Bronchial epithelial cell (primary cell): ENCODE data around the gene YIPF1. TPM values are rescaled to one million over a fixed set of nuclear protein-coding genes. Genes with fewer than 3 reads are reported as not detected.

ENCODE experiments used
- total RNA-seq: library from RNA; depleted of rRNA; stranded (reverse); fragments of >200 nt; gene quantifications from 2 replicates; pipeline ENCODE4 v1.2.1, GENCODE V29; 2014

Gene YIPF1
- total RNA-seq, 1 donor from 2014 or later = 18.7 TPM

Other genes with a start within 250 kb of the YIPF1 start
- under 0.01 TPM in 1 of 2 replicates, not detected in the other for gene GLIS1, start 150.6 kb downstream of the YIPF1 start, total RNA-seq
- 8.3 and 16.1 TPM in 2 replicates for gene NDC1, start 51.5 kb downstream of the YIPF1 start, total RNA-seq
- not detected in 2 replicates for gene DIO1, start 4.4 kb upstream of the YIPF1 start, total RNA-seq
- gene IFT25, start 55.9 kb upstream of the YIPF1 start, total RNA-seq = 9.7 and 12.9 TPM in 2 replicates
- 44.9 and 51.1 TPM in 2 replicates for gene LRRC42, start 56.6 kb upstream of the YIPF1 start, total RNA-seq
- 0.26 and 0.90 TPM in 2 replicates for gene LDLRAD1, start 128.4 kb upstream of the YIPF1 start, total RNA-seq
- gene TMEM59, start 163.4 kb upstream of the YIPF1 start, total RNA-seq = 191 and 315 TPM in 2 replicates
- gene TCEANC2, start 163.8 kb upstream of the YIPF1 start, total RNA-seq = 2.4 and 3.6 TPM in 2 replicates